ENCODE measurements around the gene ANKS1A. TPM values are rescaled to one million over a fixed set of nuclear protein-coding genes. Genes with fewer than 3 reads are reported as not detected.
A peak's percentile ranks its signal among the peaks of the same experiment; 100 is the strongest.

ANKS1A gene
- total RNA-seq, 1 experiment from 2014 or later, result 14.4 TPM

- no TSS peak for BruUV-seq (replicated peaks)
- ChIA-PET CTCF (no interaction called here), POLR2A (no interaction called here)
- Histone ChIP-seq H3K4me1 (ENCODE audit: control insufficient read depth, insufficient read depth, low read length) (no peaks in the 10 kb centered on the region), H3K4me3 (ENCODE audit: low read depth in 2 of 2, low read length in 2 of 2) (no peak overlapping the region), H3K36me3 (ENCODE audit: control insufficient read depth, insufficient read depth, low read length) (peaks cover 28% of the 10 kb centered on the region), H3K9me3 (ENCODE audit: control insufficient read depth, insufficient read depth, low read depth, low read length) (no peaks in the 10 kb centered on the region), H3K27me3 (ENCODE audit: control insufficient read depth, insufficient read depth, low read length) (no peaks in the 10 kb centered on the region), H3K27ac (ENCODE audit: low read length) (no peak overlapping the region)
- no peak; the same call in 1 of the 2 replicates for TF ChIP-seq CTCF (IDR thresholded peaks at IDR 0.05)
- DNase-seq (ENCODE audit: low read depth, low spot score) (no peak), ATAC-seq (no peak)
- intact Hi-C loops (cut with micrococcal nuclease; ENCODE audit: unreplicated experiment), result no loop called here
- in situ Hi-C loops (cut with HindIII; ENCODE audit: low pct_unique_long_range_greater_than_20kb, low sequenced_read_pairs), result no loop called here
Observed at GRCh38 chr6:34855463-34855862, 33.6 kb upstream of the ANKS1A start.

- H3K4me3 ChIP-seq (ENCODE audit: low read depth in 2 of 2, low read length in 2 of 2), result no peak overlapping the region
- no peak overlapping the region for H3K27ac ChIP-seq (ENCODE audit: low read length)
- intact Hi-C loops (cut with micrococcal nuclease; ENCODE audit: unreplicated experiment) (no loop called here), in situ Hi-C loops (cut with HindIII; ENCODE audit: low pct_unique_long_range_greater_than_20kb, low sequenced_read_pairs) (no loop called here)
- no peak for DNase-seq (ENCODE audit: low read depth, low spot score)
- no peaks in the 10 kb centered on the region for H3K27me3 ChIP-seq (ENCODE audit: control insufficient read depth, insufficient read depth, low read length)
- no peaks in the 10 kb centered on the region for H3K9me3 ChIP-seq (ENCODE audit: control insufficient read depth, insufficient read depth, low read depth, low read length)
- H3K4me1 ChIP-seq (ENCODE audit: control insufficient read depth, insufficient read depth, low read length), result no peaks in the 10 kb centered on the region
- CTCF ChIA-PET, result no interaction called here
- no peak for ATAC-seq
- POLR2A ChIA-PET, result no interaction called here
- no TSS peak for BruUV-seq (replicated peaks)
- no peak for TF ChIP-seq REST (IDR thresholded peaks at IDR 0.05; ENCODE audit: insufficient read depth in 1 of 2, low read depth in 2 of 2, low read length in 1 of 2)
- peak; percentile 15; the same call in 1 of the 2 replicates for TF ChIP-seq CTCF (IDR thresholded peaks at IDR 0.05)
- peaks cover 28% of the 10 kb centered on the region for H3K36me3 ChIP-seq (ENCODE audit: control insufficient read depth, insufficient read depth, low read length)
Observed at GRCh38 chr6:34858681-34859080, 30.4 kb upstream of the ANKS1A start.

- ATAC-seq (no peak), DNase-seq (ENCODE audit: low read depth, low spot score) (no peak)
- Histone ChIP-seq H3K27me3 (ENCODE audit: control insufficient read depth, insufficient read depth, low read length) (no peaks in the 10 kb centered on the region), H3K9me3 (ENCODE audit: control insufficient read depth, insufficient read depth, low read depth, low read length) (no peaks in the 10 kb centered on the region), H3K4me3 (ENCODE audit: low read depth in 2 of 2, low read length in 2 of 2) (no peak overlapping the region), H3K27ac (ENCODE audit: low read length) (no peak overlapping the region), H3K36me3 (ENCODE audit: control insufficient read depth, insufficient read depth, low read length) (peaks cover 28% of the 10 kb centered on the region), H3K4me1 (ENCODE audit: control insufficient read depth, insufficient read depth, low read length) (no peaks in the 10 kb centered on the region)
- intact Hi-C loops (cut with micrococcal nuclease; ENCODE audit: unreplicated experiment), result no loop called here
- no TSS peak for BruUV-seq (replicated peaks)
- TF ChIP-seq CTCF (IDR thresholded peaks at IDR 0.05) (no peak), TCF7L2 (IDR thresholded peaks at IDR 0.05; ENCODE audit: low read depth, low read length) (no peak), REST (IDR thresholded peaks at IDR 0.05; ENCODE audit: insufficient read depth in 1 of 2, low read depth in 2 of 2, low read length in 1 of 2) (no peak), POLR2AphosphoS5 (IDR thresholded peaks at IDR 0.05; ENCODE audit: low read depth, low read length) (no peak), SIN3A (IDR thresholded peaks at IDR 0.05; ENCODE audit: borderline replicate concordance, insufficient read depth, low read depth, low read length) (no peak)
- ChIA-PET CTCF (no interaction called here), POLR2A (interaction anchor here (0.6 kb wide), 1 partner anchor 30 kb away, joined by 3 read pairs; no protein-coding TSS in a partner anchor)
- in situ Hi-C loops (cut with HindIII; ENCODE audit: low pct_unique_long_range_greater_than_20kb, low sequenced_read_pairs), result no loop called here
Observed at GRCh38 chr6:34859951-34860350, 29.1 kb upstream of the ANKS1A start.
